ENCODE results near the gene RND3.

- TF ChIP-seq CTCF (IDR thresholded peaks at IDR 0.05) (no peak), POLR2A (IDR thresholded peaks at IDR 0.05) (no peak)
Observed at GRCh38 chr2:150469706-150470274, 17.7 kb downstream of the RND3 start.

Data from vagina (tissue), 2 donors.